Smooth muscle cell of the umbilical artery (primary cell): ENCODE data around the gene CMSS1. TPM values are rescaled to one million over a fixed set of nuclear protein-coding genes. Genes with fewer than 3 reads are reported as not detected.

ENCODE experiments used
- total RNA-seq: library from RNA; depleted of rRNA; stranded (reverse); fragments of >200 nt; gene quantifications from 2 replicates; pipeline ENCODE4 v1.2.3, GENCODE V29; 2014

CMSS1 gene
- total RNA-seq = 10.1 and 15.1 TPM in 2 replicates

GRCh38 chr3:99817437-99818240 lies at the start of gene CMSS1:
Gene CMSS1 (plus strand): TSS chr3:99817862.

DNA sequence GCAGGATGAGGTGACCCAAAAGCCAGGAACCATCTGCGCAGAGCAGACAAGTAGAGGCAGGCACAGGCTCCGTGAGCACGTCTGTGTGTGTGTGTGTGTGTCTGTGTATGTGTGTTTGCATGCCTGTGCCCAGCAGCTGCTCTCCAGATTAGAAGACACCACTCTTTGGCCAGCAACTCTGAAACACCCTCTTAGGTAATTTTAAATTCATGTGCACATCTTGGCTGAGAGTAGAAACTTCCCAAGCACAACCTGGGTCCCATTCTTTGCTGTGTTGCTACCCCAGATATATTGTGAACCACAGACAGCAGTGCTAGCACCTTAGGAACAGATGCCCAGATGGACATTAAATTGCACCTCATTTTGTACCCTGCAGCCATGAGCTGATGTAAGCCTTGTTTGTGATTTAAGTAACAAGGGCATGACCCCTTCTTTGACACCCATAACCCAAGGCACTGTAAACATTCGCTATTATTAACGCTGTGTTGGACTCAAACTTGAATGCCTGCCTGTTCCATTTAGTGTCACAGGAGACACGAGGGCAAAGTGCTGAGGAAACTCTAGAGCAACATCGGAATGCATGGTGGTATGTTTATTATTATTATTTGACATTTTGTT lies 296.9 kb downstream of the CMSS1 start, which contains the start of gene FILIP1L:
Gene FILIP1L, minus strand, starts transcription at position 89 of the 618 bp plus-strand sequence.

Other genes with a start within 250 kb of the CMSS1 start
- gene COL8A1, start 179.3 kb upstream of the CMSS1 start, total RNA-seq = 197 and 316 TPM in 2 replicates